NCI-H82 (cell line): ENCODE data around the gene MYLK3.
"Not testable (repeated sequence)": the region's sequence is repeated elsewhere in the genome, so short reads cannot be mapped to it uniquely, and the experiment has no call there.

ENCODE experiments used
- DNase-seq: peaks from one replicate; lab custom pipeline; 2025; lab: John Stamatoyannopoulos, UW

MYLK3 gene

DNA sequence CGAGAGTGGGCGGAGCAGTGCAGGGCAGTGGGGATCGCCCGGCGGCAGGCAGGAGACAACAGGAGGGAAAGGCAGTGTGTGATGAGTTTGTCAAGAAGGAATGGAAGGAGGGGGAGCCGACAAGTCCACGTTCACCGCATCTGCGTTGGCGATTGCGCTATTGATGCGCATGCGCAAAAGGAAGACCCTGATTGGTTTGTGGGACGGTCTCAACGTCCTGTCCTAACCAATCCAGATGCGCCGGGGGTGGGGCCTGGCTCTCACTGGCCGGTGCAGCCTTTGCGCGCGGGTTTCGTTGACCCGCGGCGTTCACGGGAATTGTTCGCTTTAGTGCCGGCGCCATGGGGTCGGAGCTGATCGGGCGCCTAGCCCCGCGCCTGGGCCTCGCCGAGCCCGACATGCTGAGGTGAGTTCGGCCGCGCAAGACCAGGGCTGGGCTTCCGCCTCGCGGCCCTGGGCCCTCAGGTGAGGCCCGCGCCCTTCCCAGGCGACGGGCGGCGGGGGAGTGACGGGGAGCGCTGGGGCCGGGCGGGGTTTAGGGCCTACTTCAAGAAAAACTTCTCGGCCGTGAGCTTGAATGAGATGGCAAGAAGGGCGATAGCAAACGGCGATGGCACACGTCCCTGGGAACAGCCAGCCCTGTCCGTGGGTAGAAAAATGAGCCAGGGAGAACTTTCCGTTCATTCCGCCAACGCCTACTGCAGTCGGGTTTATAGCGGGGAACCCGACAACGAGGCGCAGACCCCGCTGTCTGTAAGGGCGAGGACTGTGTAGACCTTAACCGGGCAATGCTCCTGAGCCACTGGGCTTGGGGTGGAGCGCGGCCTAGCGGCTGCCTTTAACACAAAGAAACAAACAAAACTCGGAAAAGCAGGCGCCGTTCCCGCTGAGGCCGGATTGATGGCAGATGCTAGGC is 58.5 kb downstream of the MYLK3 start, which contains the start of gene ORC6:
TSS of gene ORC6 (plus strand) at position 295 of the 916 bp plus-strand sequence. CDS start at position 342, 47 bp downstream.
- DNase-seq, result peak; percentile 98

DNA sequence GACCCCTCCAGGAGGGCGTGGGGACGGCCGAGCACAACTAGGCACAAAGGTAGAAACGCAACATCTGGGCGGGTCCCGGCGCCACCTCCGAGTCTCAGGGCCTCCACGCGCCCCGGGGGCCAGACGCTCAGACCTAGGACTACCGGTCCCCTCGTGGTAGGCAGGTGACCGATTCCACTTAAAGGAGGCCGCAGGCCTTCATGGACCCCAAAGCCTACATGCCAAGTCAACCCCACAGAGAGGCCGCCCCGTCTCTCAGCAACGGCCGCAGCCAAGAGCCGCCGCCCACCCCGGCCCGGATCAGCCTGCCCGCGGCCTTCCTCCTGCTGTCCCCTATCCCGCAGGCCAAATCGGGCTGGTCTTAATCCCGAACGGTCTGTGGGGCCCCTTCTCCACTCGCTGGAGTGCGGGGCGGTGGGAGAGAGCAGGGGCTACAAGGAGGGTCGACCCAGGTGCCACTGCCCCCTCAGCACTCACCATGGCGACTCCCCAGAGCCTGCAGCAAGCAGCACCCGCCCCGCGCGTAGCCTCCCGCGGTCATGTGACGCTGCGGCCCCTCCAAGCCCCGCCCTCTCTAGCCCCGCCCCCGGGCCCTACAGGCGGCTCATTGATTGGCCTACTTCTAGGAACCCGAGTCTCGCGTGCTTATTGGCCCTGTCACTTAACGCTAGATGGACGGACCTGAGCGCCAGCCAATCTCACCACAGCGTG is 59.3 kb downstream of the MYLK3 start, which contains the start of gene VPS35:
TSS of gene VPS35 (minus strand) at position 525 of the 711 bp plus-strand sequence. CDS start at position 480, 45 bp downstream.
- DNase-seq, result peak; percentile 99

DNA sequence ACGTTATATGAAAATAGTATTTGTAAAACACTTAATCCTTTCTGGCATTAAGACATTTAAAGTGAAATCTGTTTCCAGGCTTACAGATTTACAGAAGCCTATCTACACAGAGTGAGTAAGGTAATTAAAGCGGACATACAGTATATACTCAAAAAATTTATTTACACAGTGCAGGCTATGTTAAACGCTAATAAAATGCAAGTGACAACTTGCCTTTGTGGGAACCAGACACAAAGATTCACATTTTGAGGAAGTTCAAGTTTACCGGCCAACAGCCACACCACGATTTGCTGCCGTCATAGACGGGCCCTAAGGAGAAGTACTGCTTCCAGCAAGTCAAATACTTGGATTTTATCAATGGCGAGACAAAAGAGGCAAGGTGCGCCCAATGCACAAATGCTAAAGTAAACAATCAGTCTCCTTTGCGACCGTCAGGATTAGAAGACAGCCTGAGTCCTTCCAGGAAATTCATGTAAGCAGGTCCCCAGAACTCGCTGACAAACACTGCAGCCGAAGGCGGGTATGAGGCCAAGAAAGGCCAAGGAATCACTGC is 60.0 kb downstream of the MYLK3 start:
- DNase-seq, result no peak

DNA sequence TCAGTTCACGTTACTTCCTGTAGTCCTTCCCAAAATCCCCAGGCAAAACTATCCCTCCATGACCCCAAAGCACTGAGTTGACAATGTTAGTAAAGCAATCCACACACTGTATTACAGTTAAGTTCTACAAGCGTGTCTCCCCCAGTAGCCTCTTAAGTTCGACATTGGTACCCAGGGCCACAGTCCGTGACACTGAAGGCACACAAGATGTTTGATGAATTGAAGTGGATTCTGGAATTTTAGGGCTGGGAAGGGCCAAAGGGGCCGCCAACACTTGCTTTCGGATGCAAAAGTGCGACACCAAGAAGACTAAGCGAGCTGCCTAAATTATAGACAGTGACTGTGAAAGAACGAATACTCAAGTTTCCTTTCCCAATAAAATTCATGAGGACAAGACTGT is 60.7 kb downstream of the MYLK3 start:
- DNase-seq, result no peak

DNA sequence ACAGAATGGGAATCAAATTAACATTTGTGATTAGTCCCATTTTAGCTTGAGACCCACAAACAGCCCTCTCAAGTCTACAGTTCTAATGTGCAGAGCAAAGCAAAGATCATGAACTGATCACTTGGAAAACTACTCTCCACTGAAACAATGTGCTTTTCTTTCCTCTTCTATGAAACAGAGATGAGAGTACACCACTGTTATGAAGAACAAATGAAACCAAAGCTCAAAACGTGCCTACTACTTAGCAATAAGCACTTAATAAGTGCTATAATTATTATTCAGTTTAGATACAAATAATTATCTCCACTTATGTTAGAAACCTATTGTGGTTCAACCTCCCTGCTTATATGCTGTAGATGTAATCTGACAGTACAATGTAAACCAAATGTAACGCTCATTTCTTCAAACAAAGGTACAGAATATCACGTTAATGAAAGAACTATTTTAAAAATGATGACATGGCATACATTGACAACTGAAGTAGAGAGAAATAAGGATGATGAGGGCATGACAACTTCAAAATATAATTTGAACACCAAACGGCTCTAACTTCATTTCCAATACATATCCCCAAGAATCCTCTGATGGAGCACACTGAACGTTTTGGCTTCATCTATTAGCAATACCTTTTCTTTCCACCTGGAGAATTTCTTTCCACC is 61.2 kb downstream of the MYLK3 start:
- DNase-seq, result no peak

DNA sequence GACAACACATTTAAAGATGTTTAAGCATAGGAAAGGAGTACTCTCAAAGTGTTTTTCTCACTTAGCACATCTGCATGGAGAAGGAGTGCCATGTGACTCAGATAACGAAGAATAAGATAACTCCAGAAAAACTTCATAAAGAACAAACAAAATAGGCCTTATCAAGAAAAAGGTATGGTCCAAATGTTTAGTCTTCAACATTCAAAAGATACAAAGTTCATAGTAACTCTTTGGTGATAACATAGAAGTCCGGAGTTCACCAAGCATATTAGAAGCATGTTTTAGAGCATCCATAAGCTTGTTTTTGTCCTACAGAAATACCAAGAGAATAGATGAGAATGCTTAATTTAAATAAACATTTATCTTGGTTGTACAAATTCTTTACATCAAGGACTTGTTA is 66.3 kb downstream of the MYLK3 start:
- not testable (repeated sequence) for DNase-seq

DNA sequence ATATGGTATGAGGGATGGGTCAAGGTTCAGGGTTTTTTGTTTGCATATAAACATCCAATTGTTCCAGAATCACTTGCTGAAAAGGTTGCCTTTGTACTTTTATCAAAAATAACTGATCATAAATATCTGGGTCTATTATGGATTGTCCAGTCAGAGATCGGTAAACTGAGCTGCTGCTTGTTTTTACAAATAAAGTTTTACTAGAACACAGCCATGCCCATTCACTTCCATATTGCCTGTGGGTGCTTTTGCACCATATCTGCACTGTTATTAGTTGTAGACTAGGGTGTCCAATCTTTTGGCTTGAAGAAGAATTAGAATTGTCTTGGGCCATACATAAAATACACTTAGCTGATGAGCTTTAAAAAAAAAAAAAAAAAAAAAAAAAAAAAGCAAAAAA is 70.2 kb downstream of the MYLK3 start:
- DNase-seq, result not testable (repeated sequence)

DNA sequence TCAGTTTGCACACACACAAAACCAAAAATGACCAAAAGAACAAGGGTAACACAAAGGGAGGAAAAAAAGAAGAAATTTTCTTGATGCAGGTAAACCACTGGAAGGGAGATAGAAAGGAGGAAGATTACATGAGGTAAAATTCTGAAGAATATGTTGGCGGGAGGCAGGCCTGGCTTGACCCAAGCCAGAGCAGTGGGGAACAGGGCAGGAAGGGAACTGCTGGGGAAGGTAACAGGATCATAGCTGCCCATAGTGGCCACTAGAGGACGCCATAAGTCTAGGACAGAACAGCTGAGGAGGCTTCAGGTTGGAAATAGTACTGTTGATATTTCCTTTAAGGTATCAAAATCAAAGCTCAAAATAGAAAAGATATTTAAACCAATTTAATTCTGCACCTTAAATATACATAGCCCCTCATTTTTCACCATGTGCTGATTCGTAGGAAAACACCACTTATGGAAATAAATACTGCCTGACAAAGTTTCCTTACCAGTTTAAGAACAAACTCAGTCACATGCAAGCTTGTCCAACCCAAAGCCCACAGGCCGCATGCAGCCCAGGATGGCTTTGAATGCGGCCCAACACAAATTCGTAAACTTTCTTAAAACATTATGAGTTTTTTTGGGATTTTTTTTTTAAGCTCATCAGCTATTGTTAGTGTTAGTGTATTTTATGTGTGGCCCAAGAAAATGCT is 74.7 kb downstream of the MYLK3 start:
- DNase-seq, result peak; percentile 77

DNA sequence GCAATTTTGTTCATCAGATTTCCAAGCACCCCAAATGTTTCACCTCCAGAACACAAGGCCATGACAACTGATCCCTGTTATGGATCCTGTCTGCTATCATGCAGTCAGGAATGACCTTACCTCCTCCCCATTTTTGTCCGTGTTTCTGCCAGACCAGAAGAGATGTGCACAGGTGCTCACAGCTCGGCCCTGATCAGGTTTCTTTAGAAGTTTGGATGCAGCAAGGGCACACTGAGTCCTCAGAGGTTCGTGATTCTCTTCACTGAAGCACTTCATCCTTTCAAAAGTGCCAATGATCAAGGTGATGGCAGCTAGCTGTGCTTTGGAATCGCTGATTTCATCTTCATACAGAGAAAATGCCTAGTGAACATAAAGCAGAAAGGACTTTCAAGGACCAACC is 86.0 kb downstream of the MYLK3 start:
- no peak for DNase-seq

DNA sequence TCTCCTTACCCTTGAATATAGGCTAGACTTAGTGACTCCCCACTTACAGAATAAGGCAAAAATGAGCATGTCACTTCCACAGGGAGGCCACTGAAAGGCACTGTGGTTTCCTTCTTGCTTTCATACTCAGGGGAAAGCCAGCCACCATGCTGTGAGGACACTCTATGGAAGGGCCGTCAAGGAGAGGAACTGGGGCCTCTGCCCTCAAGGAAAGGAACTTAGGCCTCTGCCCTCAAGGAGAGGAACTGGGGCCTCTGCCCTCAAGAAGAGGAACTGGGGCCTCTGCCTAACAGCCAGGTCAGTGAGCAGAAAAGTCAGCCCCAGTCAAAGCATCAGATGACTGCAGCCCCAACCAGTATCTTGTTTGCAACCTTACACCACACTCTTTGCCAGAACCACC is 89.2 kb downstream of the MYLK3 start:
- no peak for DNase-seq
